ENCODE data around the gene B4GALT1. TPM values are rescaled to one million over a fixed set of nuclear protein-coding genes. Genes with fewer than 3 reads are reported as not detected.
A peak's percentile ranks its signal among the peaks of the same experiment; 100 is the strongest.

The B4GALT1 gene
- total and polyA plus RNA-seq, 5 experiments from 2014 or later, result 15.1 to 30.8 (median 24.2) TPM

GRCh38 chr9:33192493-33193255, 25.5 kb upstream of the B4GALT1 start:
- POLR2A ChIA-PET, result no interaction called here
- H3K36me3 Mint-ChIP-seq, result no peaks in the 10 kb centered on the region
- no peaks in the 10 kb centered on the region for H3K9me3 Mint-ChIP-seq
- DNase-seq, result no peak
- peak overlapping the region in 1 of 10 donors; percentile 7 for H3K27ac Mint-ChIP-seq
- H3K4me1 Mint-ChIP-seq, result no peaks in the 10 kb centered on the region
- no peak overlapping the region for H3K4me3 Mint-ChIP-seq
- ATAC-seq, result no peak
- peaks cover 0 to 2% (median 0%) of the 10 kb centered on the region in 5 donors for H3K27me3 Mint-ChIP-seq

DNA sequence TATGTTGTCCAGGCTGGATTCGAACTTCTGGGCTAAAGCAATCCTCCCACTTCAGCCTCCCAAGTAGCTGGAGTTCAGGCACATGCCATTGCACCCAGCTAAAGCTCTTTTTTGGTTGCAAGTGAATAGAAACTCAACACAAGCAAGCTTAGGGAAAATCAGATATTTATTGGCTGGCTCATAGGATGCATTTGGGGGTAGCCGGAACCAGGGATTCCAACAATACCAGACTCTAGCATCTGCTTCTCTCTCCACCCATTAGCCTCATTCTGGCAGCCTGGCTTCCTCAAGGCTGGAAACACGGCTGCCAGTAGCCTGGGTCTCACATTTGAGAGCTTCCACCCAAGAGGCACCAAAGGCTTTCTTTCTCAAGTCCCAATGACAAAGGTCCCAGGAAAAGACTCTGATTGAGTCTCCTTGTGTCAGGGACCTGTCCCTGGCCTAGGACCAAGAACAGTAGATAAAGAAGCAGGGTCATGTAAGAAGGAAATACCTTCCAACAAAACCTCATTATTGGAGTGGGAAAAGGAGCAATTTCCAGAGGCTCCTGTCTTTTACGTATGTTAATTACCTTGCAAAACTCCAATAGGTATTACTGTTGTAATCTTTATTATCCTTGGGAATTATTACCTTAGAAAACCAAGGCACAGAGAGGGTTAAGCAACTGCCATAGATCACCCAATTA, 23.0 kb upstream of the B4GALT1 start:
- Mint-ChIP-seq H3K36me3 (no peaks in the 10 kb centered on the region), H3K27ac (no peak overlapping the region), H3K27me3 (peaks cover 0 to 2% (median 0%) of the 10 kb centered on the region in 5 donors), H3K4me1 (peaks cover 0 to 2% (median 0%) of the 10 kb centered on the region in 4 donors), H3K4me3 (no peak overlapping the region), H3K9me3 (no peaks in the 10 kb centered on the region)
- DNase-seq (no peak), ATAC-seq (no peak)
- POLR2A ChIA-PET, result interaction anchor here (0.6 to 0.7 kb wide), 2 partner anchors 16 to 21 kb away, joined by 3 to 4 read pairs; no protein-coding TSS in a partner anchor

GRCh38 chr9:33189331-33189791, 22.2 kb upstream of the B4GALT1 start:
- Mint-ChIP-seq H3K27ac (no peak overlapping the region), H3K4me1 (peaks cover 0 to 3% (median 0%) of the 10 kb centered on the region in 4 donors), H3K9me3 (no peaks in the 10 kb centered on the region), H3K36me3 (no peaks in the 10 kb centered on the region), H3K4me3 (no peak overlapping the region), H3K27me3 (peaks cover 0 to 2% (median 0%) of the 10 kb centered on the region in 5 donors)
- DNase-seq, result no peak
- ATAC-seq, result no peak
- POLR2A ChIA-PET, result interaction anchor here (0.6 kb wide), 1 partner anchor 113 kb away, joined by 3 read pairs; the partner anchor contains the start of gene SMU1

DNA sequence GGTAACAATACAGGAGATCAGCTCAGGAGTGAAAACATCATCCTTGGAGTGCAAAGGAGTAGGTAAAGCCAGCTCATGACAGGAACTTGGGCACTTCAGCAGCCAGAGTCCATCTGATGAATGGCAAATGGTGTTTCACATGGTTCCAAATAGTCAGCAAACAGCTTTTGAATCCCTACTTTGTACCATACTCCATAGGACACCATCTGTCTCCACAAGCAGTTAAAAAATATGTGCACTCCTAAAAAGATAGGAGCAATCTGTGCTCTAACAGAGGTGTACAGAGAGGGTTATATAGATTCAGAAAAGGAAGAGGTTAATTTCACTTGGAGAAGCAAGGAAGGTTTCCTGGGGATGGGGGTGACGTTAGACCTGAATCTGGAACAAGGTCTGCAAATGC, 21.6 kb upstream of the B4GALT1 start:
- POLR2A ChIA-PET, result interaction anchor here (0.6 kb wide), 1 partner anchor 113 kb away, joined by 3 read pairs; the partner anchor contains the start of gene SMU1
- Mint-ChIP-seq H3K4me1 (peaks cover 0 to 3% (median 0%) of the 10 kb centered on the region in 4 donors), H3K27ac (peak overlapping the region in 1 of 10 donors; percentile 51), H3K36me3 (no peaks in the 10 kb centered on the region), H3K27me3 (peaks cover 0 to 2% (median 0%) of the 10 kb centered on the region in 5 donors), H3K4me3 (no peak overlapping the region), H3K9me3 (no peaks in the 10 kb centered on the region)
- ATAC-seq (no peak), DNase-seq (no peak)

- DNase-seq (no peak), ATAC-seq (no peak)
- H3K27ac Mint-ChIP-seq, result peak overlapping the region in 2 of 10 donors; percentile 17 to 20
- no peaks in the 10 kb centered on the region for H3K9me3 Mint-ChIP-seq
- peaks cover 0 to 2% (median 0%) of the 10 kb centered on the region in 5 donors for H3K27me3 Mint-ChIP-seq
- H3K4me3 Mint-ChIP-seq, result no peak overlapping the region
- POLR2A ChIA-PET, result interaction anchor here (0.6 kb wide), 1 partner anchor 124 kb away, joined by 7 read pairs; no protein-coding TSS in a partner anchor
- H3K4me1 Mint-ChIP-seq, result peaks cover 0 to 3% (median 0%) of the 10 kb centered on the region in 4 donors
- no peaks in the 10 kb centered on the region for H3K36me3 Mint-ChIP-seq
Measured at GRCh38 chr9:33187519-33188218, 20.5 kb upstream of the B4GALT1 start.

DNA sequence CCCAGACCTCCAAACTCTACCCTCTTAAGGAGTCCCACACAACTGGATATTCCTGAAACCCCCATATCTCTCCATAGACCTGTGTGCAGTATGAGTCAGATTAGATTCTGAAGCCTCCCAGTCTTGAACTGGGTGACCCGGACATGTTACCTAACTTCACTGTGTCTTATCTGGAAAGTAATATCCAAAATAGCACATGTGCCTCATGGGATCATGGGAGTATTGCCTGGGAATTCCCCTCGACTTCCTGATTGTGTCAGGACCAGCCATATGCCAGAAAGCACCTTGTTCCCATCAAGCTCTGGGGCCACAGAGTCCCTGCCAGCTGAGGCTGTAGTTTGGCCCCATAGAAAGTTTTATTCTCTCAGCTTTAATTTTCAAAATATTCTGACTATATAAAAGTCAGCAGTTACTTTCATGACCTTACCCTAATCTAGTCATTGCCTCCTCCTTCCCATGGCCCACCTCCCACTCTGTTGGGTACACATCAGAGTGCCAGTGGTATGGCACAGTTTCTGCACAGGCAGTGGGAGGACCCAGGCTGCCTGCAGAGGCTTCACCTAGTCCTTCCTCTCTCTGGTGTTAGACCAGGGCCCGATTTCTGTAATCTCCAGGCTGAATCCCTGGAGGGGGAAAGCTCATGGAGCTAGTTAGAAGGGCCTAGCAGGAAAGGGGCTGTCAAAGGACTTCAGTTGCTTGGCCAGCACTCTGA, 19.5 kb upstream of the B4GALT1 start:
- no peak for DNase-seq
- H3K4me3 Mint-ChIP-seq, result no peak overlapping the region
- no peaks in the 10 kb centered on the region for H3K9me3 Mint-ChIP-seq
- peaks cover 0 to 3% (median 0%) of the 10 kb centered on the region in 4 donors for H3K4me1 Mint-ChIP-seq
- no peaks in the 10 kb centered on the region for H3K36me3 Mint-ChIP-seq
- ATAC-seq, result no peak
- POLR2A ChIA-PET, result no interaction called here
- peaks cover 0 to 3% (median 0%) of the 10 kb centered on the region in 5 donors for H3K27me3 Mint-ChIP-seq
- no peak overlapping the region for H3K27ac Mint-ChIP-seq

- ATAC-seq (no peak), DNase-seq (no peak)
- H3K4me1 Mint-ChIP-seq, result peaks cover 0 to 3% (median 0%) of the 10 kb centered on the region in 4 donors
- no peaks in the 10 kb centered on the region for H3K9me3 Mint-ChIP-seq
- peak overlapping the region in 1 of 10 donors; percentile 54 for H3K27ac Mint-ChIP-seq
- H3K4me3 Mint-ChIP-seq, result no peak overlapping the region
- POLR2A ChIA-PET, result no interaction called here
- H3K27me3 Mint-ChIP-seq, result peaks cover 0 to 3% (median 0%) of the 10 kb centered on the region in 5 donors
- H3K36me3 Mint-ChIP-seq, result no peaks in the 10 kb centered on the region
Measured at GRCh38 chr9:33185858-33186257, 18.7 kb upstream of the B4GALT1 start.

DNA sequence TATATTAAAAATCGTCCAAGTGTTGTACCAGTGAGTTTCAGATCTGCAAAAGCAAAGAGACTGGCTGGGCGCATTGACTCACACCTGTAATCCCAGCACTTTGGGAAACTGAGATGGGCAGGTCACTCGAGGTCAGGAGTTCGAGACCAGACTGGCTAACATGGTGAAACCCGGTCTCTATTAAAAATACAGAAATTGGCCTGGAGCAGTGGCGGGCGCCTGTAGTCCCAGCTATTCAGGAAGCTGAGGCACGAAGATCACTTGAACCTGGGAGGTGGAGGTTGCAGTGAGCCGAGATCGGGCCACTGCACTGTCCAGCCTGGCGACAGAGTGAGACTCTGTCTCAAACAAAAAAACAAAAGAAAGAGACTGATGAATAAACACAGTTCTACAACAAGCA, 18.3 kb upstream of the B4GALT1 start:
- DNase-seq (no peak), ATAC-seq (no peak)
- Mint-ChIP-seq H3K4me3 (no peak overlapping the region), H3K27ac (peak overlapping the region in 1 of 10 donors; percentile 4), H3K27me3 (peaks cover 0 to 3% (median 0%) of the 10 kb centered on the region in 5 donors), H3K4me1 (peaks cover 0 to 3% (median 0%) of the 10 kb centered on the region in 4 donors), H3K9me3 (no peaks in the 10 kb centered on the region), H3K36me3 (no peaks in the 10 kb centered on the region)
- POLR2A ChIA-PET, result no interaction called here

- Mint-ChIP-seq H3K9me3 (no peaks in the 10 kb centered on the region), H3K27ac (no peak overlapping the region), H3K4me1 (peaks cover 0 to 3% (median 0%) of the 10 kb centered on the region in 4 donors), H3K4me3 (no peak overlapping the region), H3K36me3 (no peaks in the 10 kb centered on the region), H3K27me3 (peaks cover 0 to 3% (median 0%) of the 10 kb centered on the region in 5 donors)
- DNase-seq (no peak), ATAC-seq (no peak)
- POLR2A ChIA-PET, result no interaction called here
Measured at GRCh38 chr9:33184963-33185362, 17.8 kb upstream of the B4GALT1 start.

DNA sequence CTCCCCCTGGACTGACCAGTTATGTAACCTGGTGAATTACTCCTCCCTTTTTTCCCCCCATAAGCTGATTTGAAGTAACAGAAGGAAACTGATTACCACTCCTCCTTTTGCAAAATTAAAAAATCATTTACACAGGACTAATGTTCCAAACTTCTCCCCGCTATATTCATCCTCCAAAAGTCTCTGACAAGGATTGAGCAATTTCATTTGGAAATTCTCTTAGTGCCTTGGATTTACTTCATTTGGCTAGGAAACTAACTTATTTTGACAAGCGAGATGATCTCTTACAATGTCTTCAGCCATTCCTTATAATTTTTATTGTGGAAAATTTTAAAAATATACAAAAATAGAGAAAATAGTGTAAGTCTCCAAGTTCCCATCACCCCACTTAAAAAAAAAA, 15.4 kb upstream of the B4GALT1 start:
- H3K4me3 Mint-ChIP-seq, result no peak overlapping the region
- no peak overlapping the region for H3K27ac Mint-ChIP-seq
- peaks cover 0 to 2% (median 0%) of the 10 kb centered on the region in 5 donors for H3K27me3 Mint-ChIP-seq
- ATAC-seq (no peak), DNase-seq (no peak)
- peaks cover 2 to 6% (median 5%) of the 10 kb centered on the region in 4 donors for H3K4me1 Mint-ChIP-seq
- H3K9me3 Mint-ChIP-seq, result no peaks in the 10 kb centered on the region
- POLR2A ChIA-PET, result no interaction called here
- H3K36me3 Mint-ChIP-seq, result no peaks in the 10 kb centered on the region

DNA sequence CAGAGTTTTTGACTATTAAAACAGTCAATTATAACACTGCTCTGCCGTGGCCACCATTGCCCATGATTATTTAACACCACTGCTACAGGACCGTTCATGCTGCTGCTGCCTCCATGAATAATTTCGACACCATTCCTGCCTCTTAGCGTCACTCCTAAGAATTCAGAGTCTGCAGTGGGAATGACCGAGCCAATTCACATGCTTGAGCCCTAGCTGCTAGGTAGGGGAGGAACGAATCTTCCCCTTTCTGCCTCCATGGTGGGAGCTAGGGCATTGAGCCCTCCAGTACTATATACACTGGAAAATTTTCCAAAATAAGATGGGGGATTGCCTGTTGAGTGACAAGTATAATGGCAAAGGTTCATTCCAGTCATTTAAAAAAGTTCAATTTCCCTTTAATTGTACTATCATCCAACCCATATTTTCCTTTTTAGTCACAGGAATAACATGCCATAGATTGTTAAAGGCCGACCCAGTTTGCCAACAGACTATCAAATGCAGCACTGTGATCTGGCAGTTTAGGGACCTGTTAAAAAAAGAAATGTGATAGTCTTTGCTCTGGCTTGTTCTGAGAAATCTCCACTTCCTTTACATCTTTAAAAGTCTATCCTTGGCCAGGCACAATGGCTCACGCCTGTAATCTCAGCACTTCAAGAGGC, 13.5 kb upstream of the B4GALT1 start:
- Mint-ChIP-seq H3K27ac (no peak overlapping the region), H3K36me3 (no peaks in the 10 kb centered on the region), H3K4me1 (peaks cover 2 to 6% (median 4%) of the 10 kb centered on the region in 4 donors), H3K27me3 (peaks cover 0 to 2% (median 0%) of the 10 kb centered on the region in 5 donors), H3K4me3 (no peak overlapping the region), H3K9me3 (no peaks in the 10 kb centered on the region)
- POLR2A ChIA-PET, result no interaction called here
- DNase-seq (no peak), ATAC-seq (no peak)

All from naive thymus-derived CD8-positive, alpha-beta T cell (primary cell).